A549 (cell line): Measurements from ENCODE around the gene UFM1.

Experiments used
- CBX8 ChIP-seq: fragments of 200-600 bp; sonication (generic); IDR thresholded peaks from 2 replicates; pipeline ENCODE4 v1.6.1; 2016
- CTCF ChIP-seq: fragments of >200 bp; sonication (Bioruptor Twin); formaldehyde crosslinking; IDR thresholded peaks from 3 replicates; pipeline ENCODE4 v1.5.1; 2016
- EHF ChIP-seq: fragments of 250-450 bp; sonication (Bioruptor Pico); IDR thresholded peaks from 2 replicates; pipeline ENCODE4 v1.5.0; 2020; ENCODE audit warnings: mild to moderate bottlenecking
- EP300 ChIP-seq, 2 experiments: fragments of >200 bp; sonication (Bioruptor Twin); formaldehyde crosslinking; IDR thresholded peaks; 2 replicates in 1 of 2; 3 replicates in 1 of 2; pipeline ENCODE4 v1.6.1; 2016 to 2017
- JUN ChIP-seq, 2 experiments: fragments of >200 bp; sonication (Bioruptor Twin); formaldehyde crosslinking; IDR thresholded peaks; 2 replicates in 1 of 2; 3 replicates in 1 of 2; pipeline ENCODE4 v1.6.1; 2016 to 2017
- KDM1A ChIP-seq: fragments of 200-600 bp; sonication (generic); IDR thresholded peaks from 2 replicates; pipeline ENCODE4 v1.6.1; 2016; ENCODE audit warnings: low read depth, mild to moderate bottlenecking
- POLR2A ChIP-seq: IDR thresholded peaks from 2 replicates; pipeline ENCODE4 v1.6.1; 2012; ENCODE audit warnings: mild to moderate bottlenecking, low read length
- SREBF2 ChIP-seq: fragments of 450-650 bp; IDR thresholded peaks from 2 replicates; pipeline ENCODE4 v1.6.1; 2014; ENCODE audit warnings: mild to moderate bottlenecking, moderate library complexity
- TP53 ChIP-seq: fragments of 250-450 bp; sonication (Bioruptor Pico); IDR thresholded peaks from 2 replicates; pipeline ENCODE4 v1.5.0; 2021; ENCODE audit warnings: mild to moderate bottlenecking, moderate library complexity
- TF ChIP-seq, protein P1 (sequence below): fragments of 200-600 bp; sonication (generic); IDR thresholded peaks from 2 replicates; pipeline ENCODE4 v1.6.1; 2016; ENCODE audit warnings: antibody characterized with exemption, mild to moderate bottlenecking, moderate library complexity

- TF ChIP-seq CTCF (no peak), EP300 (IDR thresholded peaks at IDR 0.05) (no peak), SREBF2 (no peak), EHF (CRISPR knock-in tag) (no peak), JUN (IDR thresholded peaks at IDR 0.05) (no peak), POLR2A (no peak), TP53 (CRISPR knock-in tag) (no peak), KDM1A (no peak), CBX8 (no peak)
- TF ChIP-seq, protein P1, sequence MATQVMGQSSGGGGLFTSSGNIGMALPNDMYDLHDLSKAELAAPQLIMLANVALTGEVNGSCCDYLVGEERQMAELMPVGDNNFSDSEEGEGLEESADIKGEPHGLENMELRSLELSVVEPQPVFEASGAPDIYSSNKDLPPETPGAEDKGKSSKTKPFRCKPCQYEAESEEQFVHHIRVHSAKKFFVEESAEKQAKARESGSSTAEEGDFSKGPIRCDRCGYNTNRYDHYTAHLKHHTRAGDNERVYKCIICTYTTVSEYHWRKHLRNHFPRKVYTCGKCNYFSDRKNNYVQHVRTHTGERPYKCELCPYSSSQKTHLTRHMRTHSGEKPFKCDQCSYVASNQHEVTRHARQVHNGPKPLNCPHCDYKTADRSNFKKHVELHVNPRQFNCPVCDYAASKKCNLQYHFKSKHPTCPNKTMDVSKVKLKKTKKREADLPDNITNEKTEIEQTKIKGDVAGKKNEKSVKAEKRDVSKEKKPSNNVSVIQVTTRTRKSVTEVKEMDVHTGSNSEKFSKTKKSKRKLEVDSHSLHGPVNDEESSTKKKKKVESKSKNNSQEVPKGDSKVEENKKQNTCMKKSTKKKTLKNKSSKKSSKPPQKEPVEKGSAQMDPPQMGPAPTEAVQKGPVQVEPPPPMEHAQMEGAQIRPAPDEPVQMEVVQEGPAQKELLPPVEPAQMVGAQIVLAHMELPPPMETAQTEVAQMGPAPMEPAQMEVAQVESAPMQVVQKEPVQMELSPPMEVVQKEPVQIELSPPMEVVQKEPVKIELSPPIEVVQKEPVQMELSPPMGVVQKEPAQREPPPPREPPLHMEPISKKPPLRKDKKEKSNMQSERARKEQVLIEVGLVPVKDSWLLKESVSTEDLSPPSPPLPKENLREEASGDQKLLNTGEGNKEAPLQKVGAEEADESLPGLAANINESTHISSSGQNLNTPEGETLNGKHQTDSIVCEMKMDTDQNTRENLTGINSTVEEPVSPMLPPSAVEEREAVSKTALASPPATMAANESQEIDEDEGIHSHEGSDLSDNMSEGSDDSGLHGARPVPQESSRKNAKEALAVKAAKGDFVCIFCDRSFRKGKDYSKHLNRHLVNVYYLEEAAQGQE, result no peak
These were observed 2.9 kb upstream of the UFM1 start for GRCh38 chr13:38346764-38347163.
